Measurements from ENCODE around the gene NAXE.
"Not testable (repeated sequence)": the region's sequence is repeated elsewhere in the genome, so short reads cannot be mapped to it uniquely, and the experiment has no call there.

The NAXE gene

GRCh38 chr1:156593661-156593989 lies 2.0 kb downstream of the NAXE start:
- no peak for DNase-seq (ENCODE audit: low spot score)

- no peak for DNase-seq (ENCODE audit: low spot score)
Observed at GRCh38 chr1:156594190-156594589, 2.6 kb downstream of the NAXE start.

- DNase-seq (ENCODE audit: low spot score): no peak
Observed at GRCh38 chr1:156595016-156595415, 3.4 kb downstream of the NAXE start.

GRCh38 chr1:156596426-156596825 lies 4.8 kb downstream of the NAXE start:
- no peak for DNase-seq (ENCODE audit: low spot score)

GRCh38 chr1:156598125-156598524 lies 6.5 kb downstream of the NAXE start:
- no peak for DNase-seq (ENCODE audit: low spot score)

GRCh38 chr1:156598731-156599432 lies 7.3 kb downstream of the NAXE start:
- no peak for DNase-seq (ENCODE audit: low spot score)

GRCh38 chr1:156599811-156600210 lies 8.2 kb downstream of the NAXE start:
- DNase-seq (ENCODE audit: low spot score): no peak

- no peak for DNase-seq (ENCODE audit: low spot score)
Observed at GRCh38 chr1:156600733-156601121, 9.2 kb downstream of the NAXE start.

- peak; percentile 92 for DNase-seq (ENCODE audit: low spot score)
Observed at GRCh38 chr1:156601122-156601830, 9.7 kb downstream of the NAXE start, which contains the start of gene GPATCH4. TSS of gene GPATCH4 (minus strand) at chr1:156601479.

GRCh38 chr1:156601892-156602291 lies 10.3 kb downstream of the NAXE start:
- DNase-seq (ENCODE audit: low spot score): no peak

- DNase-seq (ENCODE audit: low spot score): no peak
Observed at GRCh38 chr1:156602557-156602993, 11.0 kb downstream of the NAXE start.

- not testable (repeated sequence) for DNase-seq (ENCODE audit: low spot score)
Observed at GRCh38 chr1:156607344-156607743, 15.8 kb downstream of the NAXE start.

GRCh38 chr1:156608036-156608674 lies 16.6 kb downstream of the NAXE start:
- DNase-seq (ENCODE audit: low spot score): peak; percentile 80

- DNase-seq (ENCODE audit: low spot score): no peak
Observed at GRCh38 chr1:156608981-156609380, 17.4 kb downstream of the NAXE start.

GRCh38 chr1:156610072-156610471 lies 18.5 kb downstream of the NAXE start:
- not testable (repeated sequence) for DNase-seq (ENCODE audit: low spot score)

GRCh38 chr1:156612666-156613065 lies 21.1 kb downstream of the NAXE start:
- no peak for DNase-seq (ENCODE audit: low spot score)

- DNase-seq (ENCODE audit: low spot score): no peak
Observed at GRCh38 chr1:156615946-156616345, 24.4 kb downstream of the NAXE start.

GRCh38 chr1:156616463-156616862 lies 24.9 kb downstream of the NAXE start:
- no peak for DNase-seq (ENCODE audit: low spot score)

- no peak for DNase-seq (ENCODE audit: low spot score)
Observed at GRCh38 chr1:156618853-156619581, 27.4 kb downstream of the NAXE start, which contains the start of gene HAPLN2. TSS of gene HAPLN2 (plus strand) at chr1:156619415. CDS start at chr1:156623491, 4,076 bp downstream.

- DNase-seq (ENCODE audit: low spot score): no peak
Observed at GRCh38 chr1:156619582-156619955, 28.0 kb downstream of the NAXE start.

- no peak for DNase-seq (ENCODE audit: low spot score)
Observed at GRCh38 chr1:156622581-156623297, 31.2 kb downstream of the NAXE start.
